Adrenal gland (tissue), 12 donors: ENCODE data around the gene TBC1D9B. TPM values are rescaled to one million over a fixed set of nuclear protein-coding genes. Genes with fewer than 3 reads are reported as not detected.

Experiments
- DNase-seq, 7 donors: peaks; one replicate each; pipeline ENCODE4 v3.0.0-alpha.2; 2019 to 2020
- H3K27ac ChIP-seq, 5 donors: fragments of 200-600 bp; sonication (generic) in 4 of 5; 1 replicate in 3 of 5; 2 replicates in 2 of 5; pipeline versions ENCODE4 v1.5.1 to v1.8.0; 2016 to 2020; ENCODE audit warnings: mild to moderate bottlenecking in 1 of 5
- H3K27me3 ChIP-seq: fragments of 200-600 bp; 2 replicates; pipeline ENCODE4 v1.8.0; 2021
- H3K36me3 ChIP-seq, 2 donors: fragments of 200-600 bp; replicated peaks in 1 of 2; 1 replicate in 1 of 2; 2 replicates in 1 of 2; pipeline versions ENCODE4 v1.5.1 to v1.8.0; 2018 to 2022
- H3K4me1 ChIP-seq, 2 donors: fragments of 200-600 bp; replicated peaks in 1 of 2; 1 replicate in 1 of 2; 2 replicates in 1 of 2; pipeline versions ENCODE4 v1.5.1 to v1.8.0; 2018 to 2021
- H3K4me3 ChIP-seq, 4 donors: fragments of 200-600 bp; sonication (generic) in 3 of 4; one replicate each; pipeline ENCODE4 v1.5.1; 2016 to 2018
- H3K9me3 ChIP-seq, 3 donors: fragments of 200-600 bp; sonication (generic) in 1 of 3; replicated peaks in 1 of 3; 1 replicate in 2 of 3; 2 replicates in 1 of 3; pipeline versions ENCODE4 v1.5.1 to v1.8.0; 2016 to 2021
- POLR2A ChIP-seq, 2 donors: fragments of 450-650 bp; IDR thresholded peaks; one replicate each; pipeline ENCODE4 v1.6.1; 2017; ENCODE audit warnings: antibody characterized with exemption in 2 of 2, mild to moderate bottlenecking in 2 of 2, moderate library complexity in 1 of 2
- WGBS, 4 donors: extraction: QIAGEN DNeasy Blood & Tissue Kit in 2 of 4; methylation state at CpG; one replicate each; pipeline versions ENCODE4 v1.1.5 to v1.1.7; 2013 to 2017; 5-methylcytosine and 5-hydroxymethylcytosine counted together
- intact Hi-C, 2 donors: fragments of 100-400 bp; cut with DNase I; formaldehyde crosslinking; loops; one replicate each; pipeline versions ENCODE4 v1.14.1 to v1.15.0; 2022 to 2023
- polyA plus RNA-seq, 3 donors: library from polyadenylated mRNA; stranded (reverse); fragments of 200-250 nt in 2 of 3; fragments of 350-450 nt in 1 of 3; fragmentation: Illumina TruSeq in 1 of 3; extraction: RNeasy Lipid Tissue Mini Kit (QIAGEN cat#74804) in 1 of 3; gene quantifications; one replicate each; pipeline ENCODE4 v1.2.3, GENCODE V29; 2013 to 2014
- total RNA-seq, 9 donors: library from RNA; depleted of rRNA in 4 of 9; stranded (reverse); fragments of >200 nt in 4 of 9; fragments of 120-200 nt in 1 of 9; fragmentation: NEBNext Ultra II Directional in 1 of 9; extraction: Animal tissue kit (Norgen Biotek cat#: 25700) in 1 of 9; gene quantifications; one replicate each; pipeline versions ENCODE4 v1.1.0 to v1.2.4, GENCODE V29; 2013 to 2023
- TF ChIP-seq, protein P1 (sequence below), 6 experiments: fragments of 450-650 bp in 4 of 6; fragments of 200-600 bp in 2 of 6; sonication (generic) in 1 of 6; IDR thresholded peaks; 1 replicate in 5 of 6; 2 replicates in 1 of 6; pipeline versions ENCODE4 v1.5.1 to v1.8.0; 2016 to 2021; ENCODE audit warnings: antibody characterized with exemption in 6 of 6, mild to moderate bottlenecking in 2 of 6, moderate library complexity in 1 of 6
- donor health status: healthy with polysubstance abuse.
- donor health status: Bipolar disorder and iron deficiency.
- donor health status: DM: yes; HTN: yes; CAD: no.
- donor health status: DM: no; HTN: no; CAD: no.
- donor health status: DM: no; HTN: no; CAD: no.
- donor health status: DM: yes; HTN: yes; CAD: no.

TBC1D9B gene
- total and polyA plus RNA-seq, 12 donors = 30.7 to 192 (median 128) TPM

- TF ChIP-seq POLR2A (IDR thresholded peaks at IDR 0.05) = no peak
- TF ChIP-seq, protein P1, sequence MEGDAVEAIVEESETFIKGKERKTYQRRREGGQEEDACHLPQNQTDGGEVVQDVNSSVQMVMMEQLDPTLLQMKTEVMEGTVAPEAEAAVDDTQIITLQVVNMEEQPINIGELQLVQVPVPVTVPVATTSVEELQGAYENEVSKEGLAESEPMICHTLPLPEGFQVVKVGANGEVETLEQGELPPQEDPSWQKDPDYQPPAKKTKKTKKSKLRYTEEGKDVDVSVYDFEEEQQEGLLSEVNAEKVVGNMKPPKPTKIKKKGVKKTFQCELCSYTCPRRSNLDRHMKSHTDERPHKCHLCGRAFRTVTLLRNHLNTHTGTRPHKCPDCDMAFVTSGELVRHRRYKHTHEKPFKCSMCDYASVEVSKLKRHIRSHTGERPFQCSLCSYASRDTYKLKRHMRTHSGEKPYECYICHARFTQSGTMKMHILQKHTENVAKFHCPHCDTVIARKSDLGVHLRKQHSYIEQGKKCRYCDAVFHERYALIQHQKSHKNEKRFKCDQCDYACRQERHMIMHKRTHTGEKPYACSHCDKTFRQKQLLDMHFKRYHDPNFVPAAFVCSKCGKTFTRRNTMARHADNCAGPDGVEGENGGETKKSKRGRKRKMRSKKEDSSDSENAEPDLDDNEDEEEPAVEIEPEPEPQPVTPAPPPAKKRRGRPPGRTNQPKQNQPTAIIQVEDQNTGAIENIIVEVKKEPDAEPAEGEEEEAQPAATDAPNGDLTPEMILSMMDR (IDR thresholded peaks at IDR 0.05) = no peak
- intact Hi-C loops = no loop called here
- no peak overlapping the region for H3K27ac ChIP-seq
- WGBS, 4 donors = 94 to 97% (median 95%) methylated on average over 28 to 31 of the region's 31 CpGs
- H3K36me3 ChIP-seq = peaks cover 0 to 45% of the 10 kb centered on the region in 2 donors
- peaks cover 6 to 10% of the 10 kb centered on the region in 2 donors for H3K4me1 ChIP-seq
- H3K4me3 ChIP-seq = no peak overlapping the region
- no peak for DNase-seq
- no peaks in the 10 kb centered on the region for H3K9me3 ChIP-seq
- H3K27me3 ChIP-seq = no peaks in the 10 kb centered on the region
These were observed 44.1 kb downstream of the TBC1D9B start for GRCh38 chr5:179863449-179864085.

GRCh38 chr5:179862891-179863290 is 44.8 kb downstream of the TBC1D9B start:
- no peaks in the 10 kb centered on the region for H3K9me3 ChIP-seq
- intact Hi-C loops = no loop called here
- WGBS, 4 donors = 96 to 100% (median 98%) methylated on average over 9 of the region's 9 CpGs; no CpG with 5 or more reads in 1 of the 4 donors
- H3K27me3 ChIP-seq = no peaks in the 10 kb centered on the region
- TF ChIP-seq, protein P1 (IDR thresholded peaks at IDR 0.05) = no peak
- TF ChIP-seq POLR2A (IDR thresholded peaks at IDR 0.05) = no peak
- no peak overlapping the region for H3K4me3 ChIP-seq
- no peak for DNase-seq
- H3K36me3 ChIP-seq = peaks cover 0 to 45% of the 10 kb centered on the region in 2 donors
- no peak overlapping the region for H3K27ac ChIP-seq
- H3K4me1 ChIP-seq = peaks cover 6 to 10% of the 10 kb centered on the region in 2 donors

- no peaks in the 10 kb centered on the region for H3K27me3 ChIP-seq
- no peak for TF ChIP-seq POLR2A (IDR thresholded peaks at IDR 0.05)
- TF ChIP-seq, protein P1 (IDR thresholded peaks at IDR 0.05) = no peak
- WGBS, 4 donors = 95 to 100% (median 99%) methylated on average over 2 of the region's 2 CpGs
- no peak for DNase-seq
- H3K4me1 ChIP-seq = peaks cover 6 to 10% of the 10 kb centered on the region in 2 donors
- intact Hi-C loops = no loop called here
- peaks cover 0 to 41% of the 10 kb centered on the region in 2 donors for H3K36me3 ChIP-seq
- H3K4me3 ChIP-seq = no peak overlapping the region
- H3K9me3 ChIP-seq = no peaks in the 10 kb centered on the region
- no peak overlapping the region for H3K27ac ChIP-seq
These were observed 45.4 kb downstream of the TBC1D9B start for GRCh38 chr5:179862296-179862695.

- TF ChIP-seq, protein P1 (IDR thresholded peaks at IDR 0.05) = no peak
- TF ChIP-seq POLR2A (IDR thresholded peaks at IDR 0.05) = no peak
- H3K9me3 ChIP-seq = no peaks in the 10 kb centered on the region
- no peak overlapping the region for H3K4me3 ChIP-seq
- WGBS, 4 donors = 78 to 86% (median 79%) methylated on average over 11 of the region's 11 CpGs
- DNase-seq = no peak
- no peak overlapping the region for H3K27ac ChIP-seq
- H3K36me3 ChIP-seq = peaks cover 0 to 32% of the 10 kb centered on the region in 2 donors
- peaks cover 6 to 10% of the 10 kb centered on the region in 2 donors for H3K4me1 ChIP-seq
- no peaks in the 10 kb centered on the region for H3K27me3 ChIP-seq
- intact Hi-C loops = no loop called here
These were observed 47.4 kb downstream of the TBC1D9B start for GRCh38 chr5:179860301-179860700.
